NCI-H2196 treated with DMSO at 0.1 percent for 48 hours (cell line): Measurements from ENCODE around the gene DRAP1.

ENCODE experiments used
- DNase-seq: peaks from one replicate; lab custom pipeline; 2025; ENCODE audit not compliant: unreplicated experiment; lab: John Stamatoyannopoulos, UW

Gene DRAP1

GRCh38 chr11:65900899-65901180 is 18.4 kb upstream of the DRAP1 start:
- no peak for DNase-seq

GRCh38 chr11:65903068-65903481 is 16.2 kb upstream of the DRAP1 start:
- DNase-seq, result no peak

DNA sequence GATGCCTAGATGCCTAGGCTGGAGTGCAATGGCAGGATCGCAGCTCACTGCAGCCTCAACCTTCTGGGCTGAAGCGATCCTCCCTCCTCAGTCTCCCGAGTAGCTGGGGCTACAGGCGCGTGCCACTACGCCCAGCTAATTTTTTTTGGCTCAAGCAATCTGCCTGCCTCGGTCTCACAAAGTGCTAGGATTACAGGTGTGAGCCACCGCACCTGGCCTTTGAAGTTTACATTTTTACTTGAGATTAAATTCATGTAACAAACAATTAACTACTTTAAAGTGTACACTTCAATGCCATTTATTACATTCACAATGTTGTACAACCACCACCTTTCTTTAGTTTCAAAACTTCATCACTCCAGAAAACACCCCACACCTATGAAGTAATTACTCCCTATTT is 15.5 kb upstream of the DRAP1 start:
- DNase-seq, result no peak

GRCh38 chr11:65906602-65907001 is 12.6 kb upstream of the DRAP1 start:
- DNase-seq, result no peak

GRCh38 chr11:65907878-65908277 is 11.3 kb upstream of the DRAP1 start:
- no peak for DNase-seq

DNA sequence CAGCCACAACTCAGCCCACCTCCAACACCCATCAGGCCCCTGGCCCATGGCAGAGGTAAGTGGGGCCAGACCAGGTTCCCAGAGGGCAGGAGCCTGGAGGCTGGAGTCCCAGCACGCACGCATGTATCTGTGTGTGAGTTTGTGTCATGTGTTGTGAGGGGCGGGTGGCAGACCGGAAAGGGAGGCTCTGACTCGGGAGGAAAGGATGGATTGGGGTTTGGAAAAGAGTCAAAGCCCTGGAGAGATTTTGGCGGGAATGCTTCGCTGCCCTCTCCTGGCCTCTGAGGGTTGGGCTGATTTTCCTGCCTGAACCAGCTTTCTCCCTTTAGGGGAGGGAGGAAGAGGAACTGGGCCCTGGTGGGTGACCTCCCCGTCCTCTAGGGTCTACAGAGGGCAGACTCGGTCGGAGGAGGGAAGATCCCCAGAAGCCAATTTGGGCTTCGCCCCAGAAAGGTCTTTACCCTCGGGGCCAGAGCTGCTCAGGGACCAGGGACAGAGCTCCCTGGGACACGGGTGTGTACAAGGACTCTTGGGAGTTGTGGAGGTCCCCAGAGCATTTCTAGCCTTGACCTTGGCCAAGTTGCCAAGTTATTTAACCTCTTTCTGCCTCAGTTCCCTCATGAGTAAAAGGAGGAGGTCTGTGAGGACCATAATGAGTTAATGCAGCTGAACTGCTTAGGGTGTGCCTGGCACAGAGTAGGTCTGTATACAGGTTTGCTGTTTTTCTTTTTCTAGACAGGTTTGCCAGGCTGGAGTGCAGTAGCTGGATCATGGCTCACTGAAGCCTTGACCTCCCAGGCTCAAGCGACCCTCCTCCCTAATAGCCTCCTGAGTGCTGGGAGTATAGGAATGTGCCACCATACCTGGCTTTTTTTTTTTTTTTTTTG is 7.3 kb upstream of the DRAP1 start:
- peak; percentile 48 for DNase-seq

- no peak for DNase-seq
These were observed 6.4 kb upstream of the DRAP1 start for GRCh38 chr11:65912845-65913244.

GRCh38 chr11:65915101-65915820 is 4.0 kb upstream of the DRAP1 start:
- DNase-seq, result no peak

DNA sequence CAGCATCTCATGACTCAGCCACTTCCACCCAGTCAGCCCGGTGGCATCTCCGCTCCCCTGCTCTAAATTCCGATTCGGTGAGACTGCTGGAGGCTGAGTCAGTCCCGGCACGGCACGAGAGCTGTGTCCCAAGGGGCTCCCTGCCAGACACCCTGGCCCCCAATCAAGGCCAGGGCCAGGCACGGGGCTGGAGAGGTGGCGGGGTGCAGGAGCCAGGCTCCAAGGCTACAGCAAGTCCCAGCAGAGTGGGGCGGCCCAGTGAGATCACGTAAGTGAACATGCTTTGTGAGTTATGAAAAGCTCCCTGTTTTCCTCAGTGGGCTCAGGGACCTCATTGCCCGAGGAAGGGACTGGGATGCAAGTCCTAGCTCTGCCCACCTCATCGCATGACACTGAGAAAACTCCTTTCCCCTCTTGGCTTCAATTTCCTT is 3.4 kb upstream of the DRAP1 start:
- no peak for DNase-seq

GRCh38 chr11:65916391-65916790 is 2.8 kb upstream of the DRAP1 start:
- DNase-seq, result no peak

DNA sequence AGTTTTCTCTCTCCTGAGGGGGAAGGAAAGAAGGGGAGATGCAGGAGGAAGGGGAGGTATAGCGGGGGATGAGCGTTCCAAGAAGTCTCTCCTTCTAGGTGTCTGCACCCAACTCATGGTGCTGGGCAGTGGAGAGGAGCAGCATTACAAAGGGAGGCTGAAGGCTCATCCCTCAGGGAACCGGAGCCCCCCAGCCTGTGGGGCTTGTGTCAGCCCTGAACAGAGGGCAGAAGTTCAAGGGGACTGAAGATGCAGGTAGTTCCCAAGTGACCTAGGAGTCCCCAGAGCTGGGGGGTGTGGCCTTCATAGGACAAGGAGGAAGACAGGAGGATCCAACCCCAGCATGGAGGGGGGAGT is 2.2 kb upstream of the DRAP1 start:
- DNase-seq, result no peak

DNA sequence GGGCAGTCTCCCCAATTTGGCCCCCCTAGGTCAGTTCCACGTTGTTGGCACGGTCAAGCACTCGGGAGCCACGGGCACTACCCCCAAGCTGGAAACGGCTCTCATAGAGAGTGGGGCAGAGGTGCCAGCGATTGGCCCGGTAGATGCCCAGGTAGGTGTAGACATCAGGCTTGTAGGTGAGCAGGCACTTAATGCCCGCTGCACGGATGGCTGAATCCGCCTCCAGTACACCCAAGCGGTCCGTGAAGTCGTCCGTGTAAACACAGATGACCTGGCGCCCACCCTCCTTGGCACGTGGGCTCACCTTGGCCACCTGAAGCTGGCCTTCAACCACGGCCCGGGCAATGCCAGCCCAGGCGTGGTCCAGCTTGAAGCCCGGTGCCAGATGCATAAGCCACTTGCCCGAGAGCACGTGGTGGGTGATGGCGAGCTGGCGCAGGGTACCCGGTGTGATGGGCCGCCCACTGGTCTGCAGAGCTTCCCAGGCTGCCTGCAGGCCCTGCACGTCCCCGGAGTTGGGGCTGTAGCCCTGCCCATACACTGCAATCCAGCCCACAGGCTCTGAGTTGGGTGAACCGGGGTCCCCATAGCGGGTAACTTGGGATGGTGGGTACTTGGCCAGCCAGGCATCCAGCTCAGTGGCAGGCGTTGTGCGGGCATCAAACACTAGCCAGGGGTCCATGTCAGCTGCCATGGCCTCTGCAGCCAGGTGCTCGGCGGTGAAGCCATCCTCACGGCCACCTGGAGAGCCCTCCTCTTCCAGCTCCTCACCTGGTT is 1.6 kb upstream of the DRAP1 start:
- no peak for DNase-seq

- DNase-seq, result no peak
These were observed 750 bp upstream of the DRAP1 start, which contains the start of gene C11orf68 for GRCh38 chr11:65918211-65919140. TSS of gene C11orf68 (minus strand) at chr11:65919062. CDS start at chr11:65919031, 31 bp downstream.

DNA sequence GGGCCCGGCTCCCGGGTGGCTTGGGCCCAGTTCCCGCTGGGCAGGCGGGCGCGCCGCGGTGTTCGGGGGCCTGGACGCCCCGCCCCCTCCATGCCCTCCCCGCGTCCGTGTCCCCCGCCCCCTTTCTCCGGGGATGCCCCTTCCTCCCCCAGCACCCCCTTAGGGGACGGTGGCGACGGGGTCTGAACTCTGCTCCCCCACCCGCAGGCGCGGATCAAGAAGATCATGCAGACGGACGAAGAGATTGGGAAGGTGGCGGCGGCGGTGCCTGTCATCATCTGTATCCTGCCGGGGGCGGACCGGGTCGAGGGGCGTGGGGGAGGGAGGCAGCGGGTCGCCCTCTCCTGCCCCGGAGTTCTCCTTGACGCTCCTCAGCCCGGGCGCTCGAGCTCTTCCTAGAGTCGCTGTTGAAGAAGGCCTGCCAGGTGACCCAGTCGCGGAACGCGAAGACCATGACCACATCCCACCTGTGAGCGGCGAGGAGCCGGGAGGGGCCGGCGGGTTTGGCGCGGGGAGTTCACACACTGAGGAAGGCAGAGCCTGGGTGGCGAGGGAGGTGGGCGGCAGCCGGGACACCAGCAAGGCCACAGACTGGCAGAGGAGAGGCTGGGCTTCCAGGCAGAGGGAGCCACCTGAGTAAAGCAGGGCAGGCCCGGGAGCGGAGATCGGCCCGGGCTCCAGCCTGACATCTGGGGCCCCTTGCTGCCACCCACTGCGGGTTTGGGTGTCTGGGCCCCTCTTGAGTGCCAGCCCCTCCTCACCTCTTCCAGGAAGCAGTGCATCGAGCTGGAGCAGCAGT is 546 bp downstream of the DRAP1 start:
- no peak for DNase-seq

DNA sequence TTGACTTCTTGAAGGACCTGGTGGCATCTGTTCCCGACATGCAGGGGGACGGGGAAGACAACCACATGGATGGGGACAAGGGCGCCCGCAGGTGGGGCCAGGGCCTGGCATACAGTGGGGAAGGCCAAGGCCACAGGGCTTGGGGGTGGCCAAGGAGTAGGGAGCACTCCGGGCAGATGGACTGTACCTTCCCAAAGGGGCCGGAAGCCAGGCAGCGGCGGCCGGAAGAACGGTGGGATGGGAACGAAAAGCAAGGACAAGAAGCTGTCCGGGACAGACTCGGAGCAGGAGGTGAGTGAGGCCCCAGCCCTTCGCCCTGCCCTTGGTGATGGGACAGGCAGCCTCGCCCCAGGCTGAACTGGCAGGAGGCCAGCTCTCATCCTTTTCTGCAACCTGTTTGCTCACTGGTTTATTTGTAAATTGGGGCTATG is 1.2 kb downstream of the DRAP1 start:
- no peak for DNase-seq

GRCh38 chr11:65921033-65921555 is 1.9 kb downstream of the DRAP1 start:
- no peak for DNase-seq

DNA sequence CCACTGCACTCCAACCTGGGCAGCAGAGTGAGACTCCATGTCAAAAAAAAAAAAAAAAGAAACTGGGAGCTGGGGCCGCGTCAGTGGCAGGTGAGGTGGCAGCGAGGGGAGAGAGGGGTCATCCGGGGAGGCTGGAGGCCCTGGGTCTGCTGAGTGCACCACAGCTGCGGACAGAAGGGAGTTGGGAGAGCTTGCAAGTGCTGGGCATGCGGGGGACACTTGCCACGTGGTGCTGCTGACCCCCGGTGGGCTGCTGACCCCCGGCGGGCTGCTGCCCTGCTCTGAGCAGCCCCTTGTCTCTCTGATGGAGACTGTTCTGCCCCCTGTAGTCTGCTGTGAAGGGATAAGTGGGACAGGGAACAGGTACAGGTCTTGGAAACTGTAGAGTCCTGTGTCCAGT is 2.6 kb downstream of the DRAP1 start:
- no peak for DNase-seq

DNA sequence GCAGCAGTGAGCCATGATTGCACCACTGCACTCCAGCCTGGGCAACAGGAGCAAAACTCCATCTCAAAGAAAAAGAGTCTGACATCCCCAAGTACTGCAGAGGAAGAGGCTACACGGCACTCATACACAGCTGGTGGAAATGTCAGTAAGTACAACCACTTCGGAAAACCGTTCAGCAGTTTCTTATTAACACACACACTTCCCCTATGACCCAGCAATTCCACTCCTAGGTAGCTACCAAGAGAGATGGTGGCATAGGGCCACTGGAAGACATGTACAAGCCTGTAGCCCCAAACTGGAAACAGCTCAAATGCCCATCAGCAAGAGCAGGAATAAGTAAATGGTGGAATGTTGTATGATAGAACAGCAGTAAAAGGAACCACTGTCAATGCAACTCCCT is 3.3 kb downstream of the DRAP1 start:
- no peak for DNase-seq

GRCh38 chr11:65925397-65925796 is 6.2 kb downstream of the DRAP1 start:
- DNase-seq, result no peak
